ENCODE measurements around the gene STH.

STH gene

GRCh38 chr17:45962221-45962972 is 36.7 kb upstream of the STH start:
- DNase-seq: no peak
- Mint-ChIP-seq H3K27me3 (peaks cover 13% of the 10 kb centered on the region), H3K27ac (no peak overlapping the region), H3K4me1 (no peaks in the 10 kb centered on the region), H3K36me3 (ENCODE audit: low read depth) (no peaks in the 10 kb centered on the region), H3K4me3 (no peak overlapping the region), H3K9me3 (no peaks in the 10 kb centered on the region)
- ATAC-seq: no peak

GRCh38 chr17:45963283-45963682 is 35.8 kb upstream of the STH start:
- H3K9me3 Mint-ChIP-seq: no peaks in the 10 kb centered on the region
- ATAC-seq: no peak

GRCh38 chr17:45963889-45964288 is 35.2 kb upstream of the STH start:
- no peak overlapping the region for H3K4me3 Mint-ChIP-seq

More at GRCh38 chr17:45963283-45963682, 35.8 kb upstream of the STH start:
- Mint-ChIP-seq H3K4me3 (no peak overlapping the region), H3K4me1 (no peaks in the 10 kb centered on the region), H3K36me3 (ENCODE audit: low read depth) (no peaks in the 10 kb centered on the region), H3K27me3 (peaks cover 20% of the 10 kb centered on the region), H3K27ac (no peak overlapping the region)
- DNase-seq: no peak

GRCh38 chr17:45964634-45965033 is 34.4 kb upstream of the STH start:
- DNase-seq (no peak), ATAC-seq (no peak)
- no peaks in the 10 kb centered on the region for H3K4me1 Mint-ChIP-seq
- H3K4me3 Mint-ChIP-seq: no peak overlapping the region
- no peaks in the 10 kb centered on the region for H3K36me3 Mint-ChIP-seq (ENCODE audit: low read depth)
- H3K27ac Mint-ChIP-seq: no peak overlapping the region
- peaks cover 21% of the 10 kb centered on the region for H3K27me3 Mint-ChIP-seq
- peaks cover 2% of the 10 kb centered on the region for H3K9me3 Mint-ChIP-seq

More at GRCh38 chr17:45963889-45964288, 35.2 kb upstream of the STH start:
- DNase-seq: no peak
- Mint-ChIP-seq H3K27ac (no peak overlapping the region), H3K27me3 (peaks cover 20% of the 10 kb centered on the region), H3K9me3 (no peaks in the 10 kb centered on the region), H3K36me3 (ENCODE audit: low read depth) (no peaks in the 10 kb centered on the region), H3K4me1 (no peaks in the 10 kb centered on the region)
- ATAC-seq: no peak

- DNase-seq: no peak
- ATAC-seq: no peak
- Mint-ChIP-seq H3K27me3 (peaks cover 25% of the 10 kb centered on the region), H3K36me3 (ENCODE audit: low read depth) (no peaks in the 10 kb centered on the region), H3K27ac (no peak overlapping the region), H3K4me3 (no peak overlapping the region), H3K4me1 (no peaks in the 10 kb centered on the region), H3K9me3 (peaks cover 5% of the 10 kb centered on the region)
Observed at GRCh38 chr17:45965812-45966211, 33.2 kb upstream of the STH start.

- H3K36me3 Mint-ChIP-seq (ENCODE audit: low read depth): no peaks in the 10 kb centered on the region
- DNase-seq (no peak), ATAC-seq (no peak)
- no peaks in the 10 kb centered on the region for H3K4me1 Mint-ChIP-seq
- peaks cover 25% of the 10 kb centered on the region for H3K27me3 Mint-ChIP-seq
- H3K4me3 Mint-ChIP-seq: no peak overlapping the region
- peaks cover 5% of the 10 kb centered on the region for H3K9me3 Mint-ChIP-seq
- no peak overlapping the region for H3K27ac Mint-ChIP-seq
Observed at GRCh38 chr17:45966606-45967280, 32.3 kb upstream of the STH start.

GRCh38 chr17:45967378-45967777 is 31.7 kb upstream of the STH start:
- Mint-ChIP-seq H3K27ac (no peak overlapping the region), H3K4me3 (no peak overlapping the region), H3K36me3 (ENCODE audit: low read depth) (no peaks in the 10 kb centered on the region), H3K9me3 (peaks cover 7% of the 10 kb centered on the region), H3K27me3 (peaks cover 28% of the 10 kb centered on the region), H3K4me1 (no peaks in the 10 kb centered on the region)
- DNase-seq: no peak
- ATAC-seq: no peak

GRCh38 chr17:45968732-45969131 is 30.3 kb upstream of the STH start:
- H3K27me3 Mint-ChIP-seq: peaks cover 29% of the 10 kb centered on the region
- DNase-seq (no peak), ATAC-seq (no peak)
- no peaks in the 10 kb centered on the region for H3K4me1 Mint-ChIP-seq
- H3K4me3 Mint-ChIP-seq: no peak overlapping the region
- peaks cover 8% of the 10 kb centered on the region for H3K9me3 Mint-ChIP-seq
- no peak overlapping the region for H3K27ac Mint-ChIP-seq
- no peaks in the 10 kb centered on the region for H3K36me3 Mint-ChIP-seq (ENCODE audit: low read depth)

GRCh38 chr17:45969726-45970125 is 29.3 kb upstream of the STH start:
- peaks cover 8% of the 10 kb centered on the region for H3K9me3 Mint-ChIP-seq

GRCh38 chr17:45970659-45971058 is 28.4 kb upstream of the STH start:
- Mint-ChIP-seq H3K4me1 (peaks cover 3% of the 10 kb centered on the region), H3K27me3 (peaks cover 27% of the 10 kb centered on the region), H3K27ac (no peak overlapping the region), H3K9me3 (peaks cover 8% of the 10 kb centered on the region), H3K36me3 (ENCODE audit: low read depth) (no peaks in the 10 kb centered on the region), H3K4me3 (no peak overlapping the region)
- no peak for DNase-seq
- ATAC-seq: no peak

More at GRCh38 chr17:45969726-45970125, 29.3 kb upstream of the STH start:
- DNase-seq (no peak), ATAC-seq (no peak)
- H3K27ac Mint-ChIP-seq: no peak overlapping the region
- no peaks in the 10 kb centered on the region for H3K36me3 Mint-ChIP-seq (ENCODE audit: low read depth)
- peaks cover 29% of the 10 kb centered on the region for H3K27me3 Mint-ChIP-seq
- H3K4me1 Mint-ChIP-seq: peaks cover 1% of the 10 kb centered on the region
- H3K4me3 Mint-ChIP-seq: no peak overlapping the region

- no peak overlapping the region for H3K4me3 Mint-ChIP-seq
- H3K9me3 Mint-ChIP-seq: peaks cover 8% of the 10 kb centered on the region
- H3K27me3 Mint-ChIP-seq: peaks cover 23% of the 10 kb centered on the region
- H3K27ac Mint-ChIP-seq: no peak overlapping the region
- ATAC-seq (no peak), DNase-seq (no peak)
- H3K36me3 Mint-ChIP-seq (ENCODE audit: low read depth): no peaks in the 10 kb centered on the region
- peaks cover 3% of the 10 kb centered on the region for H3K4me1 Mint-ChIP-seq
Observed at GRCh38 chr17:45971698-45972141, 27.3 kb upstream of the STH start.

- Mint-ChIP-seq H3K27me3 (peaks cover 15% of the 10 kb centered on the region), H3K9me3 (peaks cover 8% of the 10 kb centered on the region)
- no peak for ATAC-seq
Observed at GRCh38 chr17:45972531-45972930, 26.5 kb upstream of the STH start.

GRCh38 chr17:45973099-45973780 is 25.8 kb upstream of the STH start:
- ATAC-seq (no peak), DNase-seq (no peak)
- H3K27me3 Mint-ChIP-seq: peaks cover 9% of the 10 kb centered on the region
- H3K36me3 Mint-ChIP-seq (ENCODE audit: low read depth): no peaks in the 10 kb centered on the region
- H3K9me3 Mint-ChIP-seq: peaks cover 8% of the 10 kb centered on the region
- no peak overlapping the region for H3K27ac Mint-ChIP-seq
- no peak overlapping the region for H3K4me3 Mint-ChIP-seq
- H3K4me1 Mint-ChIP-seq: peaks cover 3% of the 10 kb centered on the region

More at GRCh38 chr17:45972531-45972930, 26.5 kb upstream of the STH start:
- Mint-ChIP-seq H3K4me3 (no peak overlapping the region), H3K36me3 (ENCODE audit: low read depth) (no peaks in the 10 kb centered on the region), H3K4me1 (peaks cover 3% of the 10 kb centered on the region), H3K27ac (no peak overlapping the region)
- no peak for DNase-seq

GRCh38 chr17:45973946-45974859 is 24.8 kb upstream of the STH start:
- no peak for ATAC-seq
- Mint-ChIP-seq H3K27me3 (peaks cover 9% of the 10 kb centered on the region), H3K36me3 (ENCODE audit: low read depth) (no peaks in the 10 kb centered on the region), H3K27ac (no peak overlapping the region), H3K4me3 (no peak overlapping the region), H3K9me3 (peaks cover 8% of the 10 kb centered on the region), H3K4me1 (peaks cover 3% of the 10 kb centered on the region)
- no peak for DNase-seq
